Measurements from ENCODE around the gene GRHL1. TPM values are rescaled to one million over a fixed set of nuclear protein-coding genes. Genes with fewer than 3 reads are reported as not detected.

Gene GRHL1
- total RNA-seq, 1 experiment from 2014 or later: 10.3 TPM

DNA sequence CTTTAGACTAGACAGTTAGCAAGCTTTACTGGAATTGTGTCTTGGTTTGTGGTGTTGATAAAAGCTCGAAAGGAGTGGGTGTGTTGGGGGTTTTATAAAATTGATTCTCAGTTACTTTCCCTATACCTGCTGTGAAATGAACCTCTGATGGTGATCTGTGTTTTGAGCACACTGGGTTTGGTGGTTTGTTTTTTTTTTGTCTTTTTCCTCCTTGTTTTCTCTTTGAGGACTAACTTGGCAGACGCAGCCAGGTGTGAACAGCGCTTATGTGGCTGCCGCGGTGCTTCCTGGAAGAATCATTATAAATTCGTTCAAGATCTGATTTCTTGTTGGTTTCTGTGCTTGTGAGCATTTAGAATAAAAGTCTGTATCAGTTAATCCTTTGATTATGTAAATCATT lies 28.5 kb downstream of the GRHL1 start:
- H3K4me1 ChIP-seq (ENCODE audit: insufficient read depth, low read length): peaks cover 22% of the 10 kb centered on the region
- ATAC-seq: no peak
- no peak overlapping the region for H2AFZ ChIP-seq (ENCODE audit: low read length)
- H3K36me3 ChIP-seq (ENCODE audit: low read depth, low read length): no peaks in the 10 kb centered on the region
- no peak overlapping the region for H3K4me2 ChIP-seq (ENCODE audit: low read length)
- no peaks in the 10 kb centered on the region for H3F3A ChIP-seq (ENCODE audit: low read length, unreplicated experiment)
- intact Hi-C loops (cut with micrococcal nuclease): loop anchor here (5.0 kb wide), 1 partner anchor 83 kb away; no protein-coding TSS in a partner anchor
- H4K20me1 ChIP-seq (ENCODE audit: low read length): no peaks in the 10 kb centered on the region
- no peaks in the 10 kb centered on the region for H3K9me3 ChIP-seq (ENCODE audit: low read length)
- H3K4me3 ChIP-seq (ENCODE audit: low read length): no peak overlapping the region
- no peak for TF ChIP-seq EZH2 (IDR thresholded peaks at IDR 0.05; ENCODE audit: low read length, unreplicated experiment)
- H3K27me3 ChIP-seq (ENCODE audit: low read length): no peaks in the 10 kb centered on the region
- BruUV-seq (replicated peaks): no TSS peak
- H3K9ac ChIP-seq (ENCODE audit: low read length): no peak overlapping the region
- no peak overlapping the region for H3K27ac ChIP-seq (ENCODE audit: low read length)
- CTCF ChIA-PET: interaction anchor here (0.6 kb wide), 1 partner anchor 135 kb away, joined by 3 read pairs; no protein-coding TSS in a partner anchor
- DNase-seq: no peak
- no peaks in the 10 kb centered on the region for H3K9me2 ChIP-seq (replicated peaks; ENCODE audit: low read length)
- H3K79me2 ChIP-seq (ENCODE audit: low read length): no peaks in the 10 kb centered on the region
- POLR2A ChIA-PET (ENCODE audit: unreplicated experiment): no interaction called here

DNA sequence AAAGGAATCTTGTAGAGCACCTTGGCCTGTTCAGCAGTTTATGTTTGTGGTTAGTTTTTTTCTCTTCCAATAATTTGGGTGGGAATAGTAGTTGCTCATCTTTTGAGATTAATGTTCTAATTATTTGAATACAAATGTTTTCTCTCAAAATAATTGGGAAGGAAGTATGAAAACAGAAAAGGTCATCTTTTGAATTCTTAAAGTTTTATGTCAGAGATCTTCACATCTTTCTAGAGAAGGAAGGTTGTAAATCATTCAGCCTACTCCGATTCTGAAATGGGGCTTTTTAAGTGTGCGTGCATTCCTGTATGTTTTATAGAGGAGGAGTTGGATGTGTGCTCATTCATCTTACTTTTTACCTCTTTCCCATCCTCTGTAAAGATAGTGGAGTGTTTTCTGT lies 29.0 kb downstream of the GRHL1 start:
- no peaks in the 10 kb centered on the region for H4K20me1 ChIP-seq (ENCODE audit: low read length)
- DNase-seq (no peak), ATAC-seq (no peak)
- BruUV-seq (replicated peaks): no TSS peak
- no peaks in the 10 kb centered on the region for H3K36me3 ChIP-seq (ENCODE audit: low read depth, low read length)
- no peaks in the 10 kb centered on the region for H3K27me3 ChIP-seq (ENCODE audit: low read length)
- ChIA-PET POLR2A (ENCODE audit: unreplicated experiment) (no interaction called here), CTCF (no interaction called here)
- TF ChIP-seq EZH2 (IDR thresholded peaks at IDR 0.05; ENCODE audit: low read length, unreplicated experiment) (no peak), EZH2phosphoT487 (IDR thresholded peaks at IDR 0.05; ENCODE audit: borderline replicate concordance, low read length) (no peak)
- TF ChIP-seq, protein P1, sequence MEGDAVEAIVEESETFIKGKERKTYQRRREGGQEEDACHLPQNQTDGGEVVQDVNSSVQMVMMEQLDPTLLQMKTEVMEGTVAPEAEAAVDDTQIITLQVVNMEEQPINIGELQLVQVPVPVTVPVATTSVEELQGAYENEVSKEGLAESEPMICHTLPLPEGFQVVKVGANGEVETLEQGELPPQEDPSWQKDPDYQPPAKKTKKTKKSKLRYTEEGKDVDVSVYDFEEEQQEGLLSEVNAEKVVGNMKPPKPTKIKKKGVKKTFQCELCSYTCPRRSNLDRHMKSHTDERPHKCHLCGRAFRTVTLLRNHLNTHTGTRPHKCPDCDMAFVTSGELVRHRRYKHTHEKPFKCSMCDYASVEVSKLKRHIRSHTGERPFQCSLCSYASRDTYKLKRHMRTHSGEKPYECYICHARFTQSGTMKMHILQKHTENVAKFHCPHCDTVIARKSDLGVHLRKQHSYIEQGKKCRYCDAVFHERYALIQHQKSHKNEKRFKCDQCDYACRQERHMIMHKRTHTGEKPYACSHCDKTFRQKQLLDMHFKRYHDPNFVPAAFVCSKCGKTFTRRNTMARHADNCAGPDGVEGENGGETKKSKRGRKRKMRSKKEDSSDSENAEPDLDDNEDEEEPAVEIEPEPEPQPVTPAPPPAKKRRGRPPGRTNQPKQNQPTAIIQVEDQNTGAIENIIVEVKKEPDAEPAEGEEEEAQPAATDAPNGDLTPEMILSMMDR (conservative IDR thresholded peaks at IDR 0.05; ENCODE audit: low read depth, low read length): no peak
- no peak overlapping the region for H3K9ac ChIP-seq (ENCODE audit: low read length)
- peaks cover 16% of the 10 kb centered on the region for H3K4me1 ChIP-seq (ENCODE audit: insufficient read depth, low read length)
- no peak overlapping the region for H3K4me3 ChIP-seq (ENCODE audit: low read length)
- no peaks in the 10 kb centered on the region for H3K79me2 ChIP-seq (ENCODE audit: low read length)
- H3K9me2 ChIP-seq (replicated peaks; ENCODE audit: low read length): no peaks in the 10 kb centered on the region
- no peak overlapping the region for H3K27ac ChIP-seq (ENCODE audit: low read length)
- H3F3A ChIP-seq (ENCODE audit: low read length, unreplicated experiment): no peaks in the 10 kb centered on the region
- intact Hi-C loops (cut with micrococcal nuclease): no loop called here
- H2AFZ ChIP-seq (ENCODE audit: low read length): no peak overlapping the region
- no peaks in the 10 kb centered on the region for H3K9me3 ChIP-seq (ENCODE audit: low read length)
- no peak overlapping the region for H3K4me2 ChIP-seq (ENCODE audit: low read length)

DNA sequence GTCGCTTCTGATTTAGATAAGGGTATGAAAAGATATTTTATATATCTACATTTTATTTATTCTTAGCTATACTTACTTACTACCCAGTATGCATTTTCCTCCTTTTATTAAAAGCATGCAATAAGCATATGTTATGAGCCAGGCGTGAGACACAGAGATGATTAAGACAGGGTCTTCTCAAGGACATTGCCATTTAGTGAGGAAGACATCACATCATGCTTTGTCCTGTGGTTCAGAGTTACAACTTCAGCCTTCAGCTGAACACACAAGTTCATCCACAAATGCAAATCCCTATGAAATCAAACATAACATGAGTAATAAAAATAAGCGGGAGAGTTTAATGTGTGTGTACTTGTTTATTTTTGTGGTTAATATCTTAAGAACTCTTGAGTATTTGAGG lies 30.2 kb downstream of the GRHL1 start:
- Histone ChIP-seq H3K4me1 (ENCODE audit: insufficient read depth, low read length) (peaks cover 6% of the 10 kb centered on the region), H3K9ac (ENCODE audit: low read length) (no peak overlapping the region), H3K27ac (ENCODE audit: low read length) (no peak overlapping the region), H3K9me2 (replicated peaks; ENCODE audit: low read length) (no peaks in the 10 kb centered on the region), H3K79me2 (ENCODE audit: low read length) (no peaks in the 10 kb centered on the region), H3K9me3 (ENCODE audit: low read length) (no peaks in the 10 kb centered on the region), H3K27me3 (ENCODE audit: low read length) (no peaks in the 10 kb centered on the region), H2AFZ (ENCODE audit: low read length) (no peak overlapping the region), H3K4me3 (ENCODE audit: low read length) (no peak overlapping the region), H3K36me3 (ENCODE audit: low read depth, low read length) (no peaks in the 10 kb centered on the region), H4K20me1 (ENCODE audit: low read length) (no peaks in the 10 kb centered on the region), H3K4me2 (ENCODE audit: low read length) (no peak overlapping the region), H3F3A (ENCODE audit: low read length, unreplicated experiment) (no peaks in the 10 kb centered on the region)
- no TSS peak for BruUV-seq (replicated peaks)
- DNase-seq (no peak), ATAC-seq (no peak)
- POLR2A ChIA-PET (ENCODE audit: unreplicated experiment): no interaction called here
- TF ChIP-seq, protein P1 (conservative IDR thresholded peaks at IDR 0.05; ENCODE audit: low read depth, low read length): no peak
- TF ChIP-seq EZH2phosphoT487 (IDR thresholded peaks at IDR 0.05; ENCODE audit: borderline replicate concordance, low read length) (no peak), EZH2 (IDR thresholded peaks at IDR 0.05; ENCODE audit: low read length, unreplicated experiment) (no peak)
- CTCF ChIA-PET: no interaction called here
- intact Hi-C loops (cut with micrococcal nuclease): no loop called here

Data from PC-3 (cell line).